ENCODE results near the gene PTH1R. TPM values are rescaled to one million over a fixed set of nuclear protein-coding genes. Genes with fewer than 3 reads are reported as not detected.
A peak's percentile ranks its signal among the peaks of the same experiment; 100 is the strongest.
"Not testable (repeated sequence)": the region's sequence is repeated elsewhere in the genome, so short reads cannot be mapped to it uniquely, and the experiment has no call there.

PTH1R gene
- total and polyA plus RNA-seq, 7 experiments from 2014 or later: not detected

DNA sequence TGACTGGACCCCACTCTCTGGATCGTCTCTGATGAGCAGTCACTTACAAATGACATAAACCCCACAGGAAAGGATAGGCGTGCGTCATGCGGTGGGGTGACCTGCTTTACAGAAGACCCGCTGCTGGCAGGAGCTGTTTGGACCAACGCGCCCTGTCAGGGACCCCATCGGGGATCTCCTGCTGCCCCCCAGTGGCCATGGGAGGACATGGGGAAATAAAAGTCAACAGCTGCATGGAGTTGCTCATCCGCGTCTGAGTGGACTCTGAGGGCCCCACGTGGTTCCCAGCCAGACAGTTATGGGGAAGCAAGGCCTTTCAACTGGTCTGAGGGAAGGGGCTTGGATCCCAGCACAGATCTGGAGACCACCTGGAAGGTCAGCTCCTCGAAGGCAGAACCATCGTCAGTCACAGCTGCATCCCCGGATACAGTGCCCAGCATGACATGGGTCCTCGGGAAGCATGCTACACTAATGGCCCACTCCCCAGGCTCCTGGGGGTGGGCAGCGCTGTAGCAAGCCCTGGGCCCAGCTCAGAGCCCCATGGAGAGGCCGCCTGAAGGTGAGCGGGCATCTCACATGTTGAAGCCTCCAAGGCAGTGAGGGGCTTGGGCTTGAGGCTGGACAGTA is 32.1 kb downstream of the PTH1R start:
- Mint-ChIP-seq H3K4me1 (peaks cover 8 to 19% (median 17%) of the 10 kb centered on the region in 7 donors), H3K27me3 (no peaks in the 10 kb centered on the region), H3K4me3 (no peak overlapping the region), H3K27ac (peak overlapping the region in 1 of 9 donors; percentile 6), H3K36me3 (peaks cover 0 to 5% (median 0%) of the 10 kb centered on the region in 5 donors), H3K9me3 (no peaks in the 10 kb centered on the region)
- Histone ChIP-seq H3K4me3 (ENCODE audit: low read length) (no peak overlapping the region), H3K27me3 (ENCODE audit: control insufficient read depth in 2 of 2, insufficient read depth in 2 of 2, low read length in 2 of 2) (no peaks in the 10 kb centered on the region), H3K9me3 (ENCODE audit: control insufficient read depth in 2 of 3, low read length in 3 of 3) (no peaks in the 10 kb centered on the region), H3K36me3 (ENCODE audit: control insufficient read depth in 2 of 3, insufficient read depth in 3 of 3, low read length in 3 of 3) (no peaks in the 10 kb centered on the region), H3K4me1 (ENCODE audit: control insufficient read depth in 2 of 2, insufficient read depth in 2 of 2, low read length in 2 of 2) (peaks cover 11 to 17% of the 10 kb centered on the region in 2 donors), H3K27ac (ENCODE audit: low read depth, low read length) (no peak overlapping the region)
- intact Hi-C loops (cut with micrococcal nuclease): loop anchor here (1.0 to 10.0 kb wide), 6 partner anchors 43 to 415 kb away; no protein-coding TSS in a partner anchor
- DNase-seq: peak; percentile 42 to 76 (median 64)
- ChIA-PET POLR2A (no interaction called here), CTCF (interaction anchor here (0.6 to 1.7 kb wide), 8 partner anchors 9 to 262 kb away, joined by 3 to 9 read pairs (median 4); no protein-coding TSS in a partner anchor)
- peak; percentile 89 for ATAC-seq

DNA sequence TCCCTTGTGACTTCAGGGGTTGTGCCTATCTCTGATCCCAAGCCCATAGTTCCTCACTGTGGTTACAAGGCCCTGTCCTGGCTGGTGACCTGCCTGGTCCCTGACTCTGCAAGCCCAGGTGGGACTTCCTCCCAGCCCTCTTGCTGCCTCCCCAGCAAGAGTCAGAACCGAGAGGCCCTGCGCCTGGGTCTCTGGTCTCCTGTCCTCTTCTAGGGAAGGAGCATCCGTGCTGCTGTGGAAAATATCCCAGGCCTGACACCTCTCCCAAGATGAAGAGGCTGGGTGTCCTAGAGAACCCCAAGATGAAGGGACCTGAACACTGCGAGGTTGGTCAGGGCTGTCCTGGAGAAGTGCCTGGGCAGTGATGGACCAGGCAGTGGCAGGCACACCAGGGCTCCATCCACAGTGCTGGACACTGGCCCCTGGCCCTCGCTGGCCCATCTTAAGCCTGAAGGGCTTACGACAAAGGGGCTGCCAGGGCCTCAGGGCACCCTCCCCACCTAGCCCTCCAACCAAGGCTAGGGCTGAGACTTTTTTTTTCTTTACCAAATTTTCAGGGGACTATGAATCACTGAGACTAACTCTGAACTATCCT is 32.7 kb downstream of the PTH1R start:
- Mint-ChIP-seq H3K9me3 (no peaks in the 10 kb centered on the region), H3K4me3 (no peak overlapping the region), H3K4me1 (peaks cover 8 to 21% (median 18%) of the 10 kb centered on the region in 7 donors), H3K27me3 (no peaks in the 10 kb centered on the region), H3K27ac (no peak overlapping the region), H3K36me3 (peaks cover 0 to 7% (median 0%) of the 10 kb centered on the region in 5 donors)
- CTCF ChIA-PET: interaction anchor here (0.6 to 1.7 kb wide), 5 partner anchors 8 to 244 kb away, joined by 3 to 8 read pairs (median 3); no protein-coding TSS in a partner anchor
- H3K4me1 ChIP-seq (ENCODE audit: control insufficient read depth in 2 of 2, insufficient read depth in 2 of 2, low read length in 2 of 2): peaks cover 11 to 17% of the 10 kb centered on the region in 2 donors
- ATAC-seq: no peak
- no peaks in the 10 kb centered on the region for H3K9me3 ChIP-seq (ENCODE audit: control insufficient read depth in 2 of 3, low read length in 3 of 3)
- POLR2A ChIA-PET: no interaction called here
- intact Hi-C loops (cut with micrococcal nuclease): loop anchor here in 1 of 2 donors (10.0 kb wide), 1 partner anchor 415 kb away; no protein-coding TSS in a partner anchor
- no peaks in the 10 kb centered on the region for H3K27me3 ChIP-seq (ENCODE audit: control insufficient read depth in 2 of 2, insufficient read depth in 2 of 2, low read length in 2 of 2)
- no peak overlapping the region for H3K27ac ChIP-seq (ENCODE audit: low read depth, low read length)
- no peaks in the 10 kb centered on the region for H3K36me3 ChIP-seq (ENCODE audit: control insufficient read depth in 2 of 3, insufficient read depth in 3 of 3, low read length in 3 of 3)
- H3K4me3 ChIP-seq (ENCODE audit: low read length): no peak overlapping the region
- no peak for DNase-seq

DNA sequence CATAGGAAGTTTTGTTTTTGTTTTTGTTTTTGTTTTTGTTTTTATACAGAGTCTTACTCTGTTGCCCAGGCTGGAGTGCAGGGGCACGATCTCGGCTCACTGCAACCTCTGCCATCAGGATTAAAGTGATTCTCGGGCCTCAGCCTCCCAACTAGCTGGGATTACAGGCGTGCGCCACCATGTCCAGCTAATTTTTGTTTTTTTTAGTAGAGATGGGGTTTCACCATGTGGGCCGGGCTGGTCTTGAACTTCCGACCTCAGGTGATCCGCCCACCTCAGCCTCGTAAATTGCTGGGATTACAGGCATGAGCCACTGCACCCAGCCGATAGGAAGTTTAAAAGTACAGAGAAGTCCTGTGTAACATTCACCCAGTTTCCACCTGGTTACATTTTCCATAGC is 33.4 kb downstream of the PTH1R start:
- not testable (repeated sequence) for DNase-seq

DNA sequence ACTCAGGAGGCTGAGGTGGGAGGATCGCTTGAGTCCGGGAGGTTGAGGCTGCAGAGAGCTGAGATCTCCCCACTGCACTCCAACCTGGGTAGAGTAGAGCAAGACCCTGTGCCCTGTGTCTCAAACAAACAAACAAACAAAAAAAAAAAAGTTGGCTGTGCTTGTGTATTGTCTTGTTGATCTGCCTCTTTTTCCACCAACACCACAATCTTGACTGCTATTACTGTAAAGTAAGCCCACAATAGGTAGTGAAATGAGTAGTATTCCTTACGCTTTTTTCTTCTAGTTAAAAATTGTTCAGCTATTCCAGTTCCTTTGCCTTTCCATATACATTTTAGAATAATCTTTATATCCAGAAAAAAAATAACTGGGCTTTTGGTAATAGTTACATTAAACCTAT is 35.5 kb downstream of the PTH1R start:
- CTCF ChIA-PET: interaction anchor here (0.6 to 1.0 kb wide), 2 partner anchors 46 to 79 kb away, joined by 3 to 5 read pairs; no protein-coding TSS in a partner anchor
- Mint-ChIP-seq H3K9me3 (peaks cover 0 to 5% (median 0%) of the 10 kb centered on the region in 11 donors), H3K4me1 (peaks cover 12 to 30% (median 18%) of the 10 kb centered on the region in 7 donors), H3K36me3 (peaks cover 4 to 17% (median 16%) of the 10 kb centered on the region in 5 donors), H3K27me3 (no peaks in the 10 kb centered on the region), H3K4me3 (no peak overlapping the region), H3K27ac (peak overlapping the region in 3 of 9 donors; percentile 1 to 43 (median 19))
- H3K4me1 ChIP-seq (ENCODE audit: control insufficient read depth in 2 of 2, insufficient read depth in 2 of 2, low read length in 2 of 2): peaks cover 11 to 17% of the 10 kb centered on the region in 2 donors
- ATAC-seq: no peak
- H3K36me3 ChIP-seq (ENCODE audit: control insufficient read depth in 2 of 3, insufficient read depth in 3 of 3, low read length in 3 of 3): peaks cover 0 to 6% (median 4%) of the 10 kb centered on the region in 3 experiments
- intact Hi-C loops (cut with micrococcal nuclease): loop anchor here in 1 of 2 donors (10.0 kb wide), 1 partner anchor 412 kb away; no protein-coding TSS in a partner anchor
- POLR2A ChIA-PET: no interaction called here
- no peak for DNase-seq
- no peaks in the 10 kb centered on the region for H3K27me3 ChIP-seq (ENCODE audit: control insufficient read depth in 2 of 2, insufficient read depth in 2 of 2, low read length in 2 of 2)
- H3K27ac ChIP-seq (ENCODE audit: low read depth, low read length): no peak overlapping the region
- no peaks in the 10 kb centered on the region for H3K9me3 ChIP-seq (ENCODE audit: control insufficient read depth in 2 of 3, low read length in 3 of 3)
- no peak overlapping the region for H3K4me3 ChIP-seq (ENCODE audit: low read length)

More for the DNA sequence above, 33.4 kb downstream of the PTH1R start:
- H3K27ac ChIP-seq (ENCODE audit: low read depth, low read length); H3K36me3 ChIP-seq (ENCODE audit: control insufficient read depth in 2 of 3, insufficient read depth in 3 of 3, low read length in 3 of 3); H3K27me3 Mint-ChIP-seq; H3K9me3 Mint-ChIP-seq; H3K27ac Mint-ChIP-seq; POLR2A ChIA-PET; H3K36me3 Mint-ChIP-seq; H3K4me3 ChIP-seq (ENCODE audit: low read length); H3K27me3 ChIP-seq (ENCODE audit: control insufficient read depth in 2 of 2, insufficient read depth in 2 of 2, low read length in 2 of 2); H3K9me3 ChIP-seq (ENCODE audit: control insufficient read depth in 2 of 3, low read length in 3 of 3); H3K4me3 Mint-ChIP-seq; ATAC-seq: not testable (repeated sequence)
- CTCF ChIA-PET: interaction anchor here (1.0 kb wide), 1 partner anchor 9 kb away, joined by 3 read pairs; no protein-coding TSS in a partner anchor
- peaks cover 11 to 17% of the 10 kb centered on the region in 2 donors for H3K4me1 ChIP-seq (ENCODE audit: control insufficient read depth in 2 of 2, insufficient read depth in 2 of 2, low read length in 2 of 2)
- H3K4me1 Mint-ChIP-seq: peaks cover 8 to 26% (median 18%) of the 10 kb centered on the region in 7 donors
- intact Hi-C loops (cut with micrococcal nuclease): loop anchor here in 1 of 2 donors (10.0 kb wide), 1 partner anchor 414 kb away; no protein-coding TSS in a partner anchor

DNA sequence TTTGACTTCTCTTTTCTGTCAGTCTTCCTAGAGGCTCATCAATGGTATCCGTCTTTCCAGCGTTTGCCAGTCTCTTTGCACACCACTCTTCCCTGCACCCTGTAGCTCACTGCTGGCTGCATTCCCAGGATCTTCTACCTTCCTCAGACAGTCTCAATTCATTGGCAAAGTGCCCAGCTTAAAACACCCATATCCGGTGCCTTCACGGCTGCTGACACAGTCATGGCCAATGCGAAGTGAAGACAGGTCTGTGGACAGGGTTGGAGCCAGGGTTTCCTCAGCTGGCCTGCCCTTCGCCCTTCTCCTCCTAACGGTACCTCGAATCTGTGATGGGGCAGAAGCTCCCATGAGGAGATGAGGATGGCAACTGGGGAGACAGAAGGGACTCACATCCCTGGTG is 36.1 kb downstream of the PTH1R start:
- Mint-ChIP-seq H3K4me3 (peak overlapping the region in 1 of 10 donors; percentile 19), H3K9me3 (peaks cover 0 to 5% (median 0%) of the 10 kb centered on the region in 11 donors), H3K36me3 (peaks cover 4 to 23% (median 22%) of the 10 kb centered on the region in 5 donors), H3K27me3 (no peaks in the 10 kb centered on the region), H3K4me1 (peaks cover 12 to 30% (median 20%) of the 10 kb centered on the region in 7 donors), H3K27ac (peak overlapping the region in 8 of 9 donors; percentile 4 to 44 (median 30))
- CTCF ChIA-PET: interaction anchor here (0.6 to 1.0 kb wide), 2 partner anchors 46 to 79 kb away, joined by 3 to 5 read pairs; no protein-coding TSS in a partner anchor
- Histone ChIP-seq H3K4me3 (ENCODE audit: low read length) (no peak overlapping the region), H3K27ac (ENCODE audit: low read depth, low read length) (no peak overlapping the region), H3K36me3 (ENCODE audit: control insufficient read depth in 2 of 3, insufficient read depth in 3 of 3, low read length in 3 of 3) (peaks cover 0 to 11% (median 6%) of the 10 kb centered on the region in 3 experiments), H3K9me3 (ENCODE audit: control insufficient read depth in 2 of 3, low read length in 3 of 3) (no peaks in the 10 kb centered on the region), H3K27me3 (ENCODE audit: control insufficient read depth in 2 of 2, insufficient read depth in 2 of 2, low read length in 2 of 2) (no peaks in the 10 kb centered on the region), H3K4me1 (ENCODE audit: control insufficient read depth in 2 of 2, insufficient read depth in 2 of 2, low read length in 2 of 2) (peaks cover 11 to 17% of the 10 kb centered on the region in 2 donors)
- intact Hi-C loops (cut with micrococcal nuclease): loop anchor here in 1 of 2 donors (10.0 kb wide), 1 partner anchor 411 kb away; no protein-coding TSS in a partner anchor
- no peak for ATAC-seq
- POLR2A ChIA-PET: no interaction called here
- DNase-seq: no peak

DNA sequence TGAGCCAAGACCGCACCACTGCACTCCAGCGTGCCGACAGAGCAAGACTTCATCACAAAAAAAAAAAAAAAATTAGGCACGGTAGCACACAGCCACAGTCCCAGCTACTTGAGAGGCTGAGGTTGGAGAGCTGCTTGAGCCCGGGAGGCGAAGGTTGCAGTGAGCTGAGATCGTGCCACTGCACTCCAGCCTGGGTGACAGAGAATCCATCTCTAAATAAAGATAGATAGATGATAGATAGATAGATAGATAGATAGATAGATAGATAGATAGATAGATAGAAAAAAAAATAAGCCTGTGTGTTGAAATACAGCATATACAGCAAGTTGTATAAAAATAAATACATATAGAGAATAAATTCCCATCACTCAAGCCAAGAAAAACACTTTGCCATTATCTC is 37.3 kb downstream of the PTH1R start:
- peaks cover 8 to 24% (median 15%) of the 10 kb centered on the region in 7 donors for H3K4me1 Mint-ChIP-seq

More for the DNA sequence above, 37.3 kb downstream of the PTH1R start:
- intact Hi-C loops (cut with micrococcal nuclease): loop anchor here in 1 of 2 donors (10.0 kb wide), 1 partner anchor 410 kb away; no protein-coding TSS in a partner anchor
- H3K4me1 ChIP-seq (ENCODE audit: control insufficient read depth in 2 of 2, insufficient read depth in 2 of 2, low read length in 2 of 2): peaks cover 6 to 9% of the 10 kb centered on the region in 2 donors
- Mint-ChIP-seq H3K4me3 (no peak overlapping the region), H3K36me3 (peaks cover 9 to 36% (median 31%) of the 10 kb centered on the region in 5 donors), H3K27me3 (no peaks in the 10 kb centered on the region), H3K27ac (peak overlapping the region in 2 of 9 donors; percentile 8 to 60), H3K9me3 (peaks cover 0 to 5% (median 0%) of the 10 kb centered on the region in 11 donors)
- no peak overlapping the region for H3K27ac ChIP-seq (ENCODE audit: low read depth, low read length)
- DNase-seq: no peak
- no peaks in the 10 kb centered on the region for H3K27me3 ChIP-seq (ENCODE audit: control insufficient read depth in 2 of 2, insufficient read depth in 2 of 2, low read length in 2 of 2)
- H3K4me3 ChIP-seq (ENCODE audit: low read length): no peak overlapping the region
- no peak for ATAC-seq
- peaks cover 0 to 23% (median 6%) of the 10 kb centered on the region in 3 experiments for H3K36me3 ChIP-seq (ENCODE audit: control insufficient read depth in 2 of 3, insufficient read depth in 3 of 3, low read length in 3 of 3)
- no peaks in the 10 kb centered on the region for H3K9me3 ChIP-seq (ENCODE audit: control insufficient read depth in 2 of 3, low read length in 3 of 3)
- CTCF ChIA-PET: no interaction called here
- POLR2A ChIA-PET: interaction anchor here (0.6 kb wide), 1 partner anchor 13 kb away, joined by 4 read pairs; no protein-coding TSS in a partner anchor
